GM19395 (cell line): ENCODE measurements around the gene FRMPD2.
"Not testable (repeated sequence)": the region's sequence is repeated elsewhere in the genome, so short reads cannot be mapped to it uniquely, and the experiment has no call there.

Experiments used
- ATAC-seq: cut with Tn5 transposase; IDR thresholded peaks from one replicate; pipeline ENCODE4 v1.9.1; 2021; ENCODE audit warnings: mild to moderate bottlenecking, moderate library complexity; ENCODE audit not compliant: unreplicated experiment

The FRMPD2 gene

DNA sequence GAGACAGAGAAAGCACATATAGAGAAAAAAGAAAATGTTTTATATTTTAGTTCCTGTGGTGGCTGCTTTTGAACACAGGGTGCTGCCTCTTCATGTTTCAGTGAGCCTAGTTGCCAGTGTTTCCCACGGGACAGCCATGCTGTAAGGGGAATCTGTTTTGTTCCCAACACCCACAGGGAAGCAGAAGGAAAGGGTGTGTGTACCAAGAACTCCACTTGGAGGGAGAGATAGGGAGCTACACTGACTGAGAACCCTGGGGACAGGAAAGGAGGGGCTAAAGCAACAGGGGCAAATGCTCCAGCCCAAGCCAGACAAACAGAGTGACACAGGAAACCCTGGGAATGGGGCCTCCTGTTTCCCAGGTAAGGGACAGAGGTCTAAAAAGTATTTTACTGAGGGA lies 40.2 kb downstream of the FRMPD2 start:
- ATAC-seq = no peak

DNA sequence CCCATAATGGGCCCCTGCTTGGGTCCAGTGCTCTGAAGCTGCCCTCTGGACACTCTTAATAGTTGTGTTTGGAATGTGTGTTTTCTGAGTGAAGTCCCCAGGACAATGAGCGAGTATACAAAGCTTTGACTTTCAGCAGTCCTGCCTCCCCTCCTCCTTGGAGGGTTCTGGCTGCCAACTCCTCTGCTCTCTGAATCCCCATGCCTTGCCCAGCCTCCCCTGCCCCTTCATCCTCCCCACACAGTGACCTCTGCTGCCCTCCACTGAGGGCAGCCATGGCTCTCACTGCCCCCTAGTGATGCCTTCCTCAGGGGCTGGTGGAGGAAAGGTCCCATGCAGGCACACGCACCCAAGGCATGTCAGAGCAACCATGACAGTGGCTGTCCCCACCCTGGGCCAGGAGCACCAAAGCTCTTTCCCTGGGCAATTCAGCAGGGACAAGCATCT lies 40.9 kb downstream of the FRMPD2 start:
- no peak for ATAC-seq

DNA sequence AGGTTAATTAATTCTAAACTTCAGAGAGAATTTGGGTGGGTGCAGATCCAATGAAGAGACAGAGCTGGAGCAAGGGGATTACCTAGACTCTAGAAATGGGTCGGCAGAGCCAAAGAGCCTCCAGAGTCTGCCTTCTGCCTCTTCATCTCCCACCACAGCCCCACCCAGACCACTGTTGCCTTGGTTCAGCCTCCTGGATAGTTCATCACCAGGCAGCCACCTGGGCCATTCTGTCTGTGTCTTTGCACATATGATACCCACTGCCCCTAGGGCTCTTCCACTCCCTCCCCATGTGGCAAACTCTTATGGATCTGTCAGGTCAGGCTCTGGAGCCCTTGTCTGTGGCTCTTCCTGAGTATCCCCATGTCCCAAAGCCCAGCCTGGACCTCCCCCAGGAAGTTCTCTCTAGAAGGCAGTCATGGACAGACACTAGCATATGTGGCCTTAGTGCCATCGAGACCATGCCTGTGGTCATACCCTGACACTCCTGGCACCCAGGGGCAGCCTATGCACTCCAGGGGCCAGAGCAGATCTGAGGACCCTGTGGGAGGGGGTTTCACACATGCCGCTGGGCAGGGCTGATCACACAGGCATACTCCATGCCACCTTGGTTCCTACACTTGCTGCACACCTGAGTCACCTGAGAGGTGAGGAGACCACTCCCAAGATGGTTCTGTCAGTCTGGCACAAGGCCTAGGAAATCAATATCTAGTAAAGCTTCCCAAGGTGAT lies 41.6 kb downstream of the FRMPD2 start:
- no peak for ATAC-seq

DNA sequence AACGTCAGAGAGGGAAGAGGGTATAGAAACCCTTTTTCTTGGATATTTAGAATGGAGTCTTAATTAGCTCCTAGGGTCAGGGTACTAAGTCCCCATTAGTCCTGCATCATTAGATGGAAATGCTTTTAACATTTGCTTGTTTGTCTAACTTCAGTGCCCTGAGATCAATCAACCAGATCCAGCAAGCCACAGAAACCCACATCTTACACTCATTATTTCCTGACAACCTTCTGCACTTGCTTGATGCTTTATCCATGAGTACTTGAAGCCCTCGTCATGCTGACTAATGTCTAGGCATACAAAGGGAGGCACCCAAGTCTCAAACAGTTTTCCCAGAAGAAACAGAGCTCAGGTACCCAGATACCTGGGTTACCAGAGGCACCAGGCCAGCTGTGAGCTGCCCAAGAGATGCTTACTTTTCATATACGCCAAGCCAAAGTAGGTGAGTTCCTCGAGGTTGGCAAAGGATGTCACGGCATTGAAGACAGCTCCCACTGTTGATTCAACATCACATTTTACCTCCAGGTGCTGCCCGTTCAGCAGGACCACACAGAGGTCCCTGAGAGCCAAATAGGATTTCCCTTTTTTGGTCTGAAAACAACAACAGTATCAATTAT lies 42.7 kb downstream of the FRMPD2 start:
- no peak for ATAC-seq

DNA sequence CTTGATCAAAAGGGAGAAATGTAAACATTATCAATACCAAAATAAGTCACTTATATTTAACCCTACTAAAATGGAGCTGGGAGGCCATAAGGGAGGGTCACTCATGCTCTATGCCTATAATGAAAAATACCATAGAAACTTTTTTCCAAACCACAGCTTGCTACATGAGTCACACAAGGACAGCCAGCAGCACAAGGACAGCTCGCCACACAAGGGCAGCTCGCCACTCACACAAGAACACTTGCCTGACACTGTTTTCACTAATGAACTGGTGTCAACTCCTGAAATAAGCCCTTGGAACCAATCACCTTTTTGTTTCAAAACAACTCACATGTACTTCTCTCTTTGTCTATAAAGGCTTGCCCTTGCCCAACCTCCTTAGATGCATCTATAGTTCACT lies 43.3 kb downstream of the FRMPD2 start:
- ATAC-seq = no peak

DNA sequence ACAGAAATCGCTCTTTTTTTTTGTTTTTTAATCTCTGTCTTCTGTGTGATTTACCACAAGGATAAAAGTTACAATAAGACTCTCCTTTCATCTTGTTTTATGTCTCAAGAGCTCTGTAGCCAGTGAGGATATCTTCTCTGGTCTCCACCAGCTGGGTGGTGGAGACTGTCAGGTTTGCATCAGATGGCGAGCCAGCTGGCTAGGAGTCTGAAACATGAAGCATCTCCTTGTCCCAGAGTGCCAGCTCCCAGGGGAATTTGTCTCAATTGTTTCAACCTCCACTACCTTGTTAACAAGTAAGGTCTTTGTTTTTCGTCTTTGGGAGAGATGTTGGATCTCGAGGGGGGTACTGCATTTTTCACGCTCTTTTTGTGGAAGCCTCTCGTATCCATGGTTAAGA lies 47.3 kb downstream of the FRMPD2 start:
- ATAC-seq = no peak

DNA sequence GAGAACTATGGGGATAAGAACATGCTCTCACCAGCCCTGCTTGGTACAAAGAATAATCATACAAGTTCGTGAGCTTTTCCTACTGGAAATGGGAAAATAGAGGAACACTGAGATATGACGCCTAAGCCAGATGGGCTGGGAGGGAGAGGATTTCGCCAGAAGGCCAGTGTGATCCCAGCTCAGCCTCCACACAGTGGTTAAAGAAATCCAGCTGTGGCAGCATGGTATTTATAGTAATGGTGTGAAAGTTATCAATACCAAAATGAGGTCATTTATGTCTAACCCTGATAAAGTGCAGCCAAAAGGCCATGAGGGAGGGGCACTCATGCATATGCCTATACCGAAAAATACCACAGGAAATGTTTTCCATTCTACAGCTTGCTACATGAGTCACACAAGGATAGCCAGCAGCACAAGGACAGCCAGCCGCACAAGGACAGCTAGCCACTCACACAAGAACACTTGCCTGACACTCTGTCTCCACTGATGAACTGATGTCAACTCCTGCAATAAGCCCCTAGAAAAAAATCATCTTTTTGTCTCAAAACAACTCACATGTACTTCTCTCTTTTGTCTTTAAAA lies 49.4 kb downstream of the FRMPD2 start:
- ATAC-seq = no peak

DNA sequence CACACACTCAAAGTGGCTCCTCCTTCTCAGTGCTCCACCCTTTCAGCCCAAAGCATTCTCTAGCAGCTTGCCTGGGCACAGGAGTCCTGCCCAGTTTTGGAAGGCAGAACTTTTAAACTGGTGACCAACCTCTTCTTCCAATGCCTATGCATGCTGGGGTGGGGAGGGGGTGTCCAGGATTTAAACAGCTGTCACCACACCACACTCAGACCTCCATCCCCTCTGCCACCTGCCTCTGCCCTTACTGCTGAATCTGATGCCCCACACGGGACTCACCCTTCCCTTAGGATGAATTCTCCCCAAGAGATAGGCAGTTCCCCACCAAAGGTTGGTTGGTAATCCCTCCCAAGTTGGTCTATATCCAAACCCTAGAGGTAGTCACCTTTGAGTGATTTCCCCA lies 50.2 kb downstream of the FRMPD2 start:
- no peak for ATAC-seq

DNA sequence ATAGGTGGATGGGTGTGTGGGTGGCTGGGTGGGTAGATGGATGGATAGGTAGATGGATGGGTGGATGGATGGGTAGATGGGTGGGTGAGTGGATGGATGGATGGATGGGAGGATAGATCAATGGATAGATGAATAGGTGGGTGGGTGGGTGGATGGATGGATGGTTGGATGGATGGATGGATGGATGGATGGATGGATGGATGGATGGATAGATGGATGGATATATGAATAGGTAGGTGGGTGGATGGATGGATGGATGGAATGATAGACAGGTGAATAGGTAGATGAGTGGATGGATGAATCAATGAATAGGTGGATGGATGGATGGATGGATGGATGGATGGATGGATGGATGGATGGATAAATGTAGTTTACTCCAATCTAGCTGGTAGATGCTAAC lies 52.7 kb downstream of the FRMPD2 start:
- no peak for ATAC-seq

DNA sequence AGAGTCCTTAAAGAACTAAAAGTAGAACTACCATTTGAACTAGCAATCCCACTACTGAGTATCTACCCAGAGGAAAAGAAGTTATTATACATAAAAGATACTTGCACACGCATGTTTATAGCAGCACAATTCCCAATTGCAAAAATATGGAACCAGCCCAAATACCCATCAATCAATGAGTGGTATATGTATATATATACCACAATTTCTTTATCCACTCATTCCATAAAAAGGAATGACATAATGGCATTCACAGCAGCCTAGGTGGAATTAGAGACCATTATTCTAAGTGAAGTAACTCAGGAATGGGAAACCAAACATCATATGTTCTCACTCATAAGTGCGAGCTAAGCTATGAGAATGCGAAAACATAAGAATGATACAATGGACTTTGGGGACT lies 53.5 kb downstream of the FRMPD2 start:
- ATAC-seq = not testable (repeated sequence)

DNA sequence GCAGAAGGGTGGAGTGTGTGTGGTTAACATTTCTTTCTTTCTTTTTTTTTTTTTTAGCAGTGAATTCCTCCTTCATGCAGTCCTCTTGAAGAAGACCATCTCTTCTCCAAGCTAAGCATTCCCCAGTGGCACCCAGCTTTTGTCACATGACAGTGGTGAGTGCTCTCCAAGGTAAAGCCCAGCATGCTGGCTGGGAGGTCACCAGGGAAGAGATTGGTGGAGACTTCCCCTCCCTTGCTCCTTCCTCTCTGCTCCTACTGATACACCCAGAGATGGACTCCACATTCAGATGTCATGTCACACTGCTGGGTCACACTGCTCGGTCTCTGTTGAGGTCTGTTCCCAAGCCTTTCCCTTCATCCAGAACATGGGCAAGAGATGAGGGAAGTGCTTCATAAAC lies 55.3 kb downstream of the FRMPD2 start:
- no peak for ATAC-seq

DNA sequence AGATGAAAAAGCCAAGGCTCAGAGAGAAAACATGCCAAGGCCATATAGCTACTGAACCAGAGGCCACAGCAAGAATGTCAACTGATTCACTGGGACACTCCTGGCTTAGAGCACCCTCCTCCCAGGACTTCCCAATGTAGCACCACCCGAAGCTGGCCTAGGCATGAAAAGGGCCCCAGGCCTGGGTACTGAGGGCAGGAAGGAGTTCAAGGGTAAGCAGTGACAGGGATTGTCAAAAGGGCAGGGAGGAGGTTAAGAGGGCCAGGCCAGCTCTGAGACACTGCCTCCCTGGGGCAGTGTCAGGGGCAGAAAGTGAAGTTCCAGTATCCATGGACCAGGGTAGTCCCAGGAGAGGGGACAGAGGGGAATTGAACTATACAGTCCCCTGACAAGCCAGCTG lies 57.8 kb downstream of the FRMPD2 start:
- no peak for ATAC-seq

DNA sequence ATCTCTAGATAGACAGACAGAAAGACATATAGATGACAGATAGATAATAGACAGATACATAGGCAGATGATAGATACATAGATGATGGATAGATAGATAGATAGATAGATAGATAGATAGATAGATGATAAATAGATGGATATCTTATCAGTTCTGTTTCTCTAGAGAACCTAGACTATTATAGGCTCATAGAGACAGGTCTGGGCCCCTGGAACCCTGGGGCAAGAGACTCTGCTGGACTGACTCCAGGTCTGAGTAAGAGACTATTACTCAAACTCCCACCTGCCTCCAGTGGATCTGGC lies 58.3 kb downstream of the FRMPD2 start:
- no peak for ATAC-seq

DNA sequence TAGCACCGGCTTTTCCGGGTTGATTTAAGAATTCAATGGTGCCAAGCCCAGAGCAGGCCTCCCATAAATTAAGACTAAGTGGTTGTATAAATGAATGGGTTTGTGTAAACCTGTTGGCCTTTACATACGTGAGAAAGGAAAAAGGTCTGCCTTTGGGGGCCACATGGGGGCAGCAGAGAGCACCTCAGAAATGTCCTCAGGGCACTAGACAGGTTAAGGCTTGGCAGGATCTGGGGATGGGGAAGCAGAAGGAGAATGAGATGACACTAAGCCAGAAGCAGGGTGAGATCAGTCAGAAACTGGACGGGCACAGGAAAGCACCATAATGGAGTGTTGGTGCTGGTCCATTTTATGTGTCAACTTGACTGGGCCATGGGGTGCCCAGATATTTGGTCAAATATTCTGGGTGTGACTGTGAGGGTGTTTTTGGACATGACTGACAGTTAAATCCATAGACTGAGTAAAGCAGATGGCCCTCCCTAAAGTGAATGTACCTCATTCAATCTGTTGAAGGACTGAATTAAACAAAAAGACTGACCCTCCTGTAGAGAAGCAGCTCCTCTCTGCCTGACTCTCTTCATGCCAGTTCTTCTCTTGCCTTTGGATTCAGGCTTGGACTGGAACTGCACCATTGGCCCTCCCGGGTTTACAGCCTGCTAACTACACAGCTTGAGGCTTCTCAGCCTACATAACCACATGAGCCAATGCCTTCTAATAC lies 58.9 kb downstream of the FRMPD2 start:
- ATAC-seq = no peak

DNA sequence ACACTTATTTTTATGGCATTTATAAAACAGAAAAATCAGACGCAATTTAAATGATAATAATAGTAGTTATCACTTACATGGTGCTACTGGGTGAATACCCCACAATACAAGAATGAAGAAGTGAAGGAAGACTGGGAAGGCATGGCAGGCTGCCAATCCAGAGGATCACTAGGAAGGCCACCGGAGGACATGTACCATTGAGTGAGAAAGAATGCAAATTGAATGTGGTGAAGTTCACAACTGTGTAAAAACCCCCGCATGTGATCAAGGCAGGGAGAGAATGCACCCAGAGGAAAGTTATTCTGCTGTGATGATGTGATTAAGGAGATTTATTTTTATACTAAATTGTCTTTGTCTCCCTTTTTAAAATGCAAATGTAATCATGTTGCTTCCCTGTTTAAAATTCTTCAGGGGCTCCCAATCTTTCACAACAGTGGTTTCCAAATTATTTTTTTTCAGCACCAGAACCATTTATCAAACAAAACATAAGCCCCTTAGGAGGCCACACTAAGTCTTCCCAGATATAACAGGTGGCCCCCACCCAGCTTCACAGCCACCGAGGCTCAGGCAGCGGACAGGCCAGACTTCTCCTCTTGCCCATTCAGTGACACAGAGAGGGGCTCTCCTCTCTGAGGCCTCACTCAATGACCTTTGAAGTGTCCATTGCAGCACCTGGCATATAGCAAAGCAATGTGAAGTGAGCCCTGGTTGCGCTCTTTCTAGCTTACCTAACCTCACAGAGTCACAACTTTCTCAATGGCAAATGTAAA lies 59.6 kb downstream of the FRMPD2 start:
- no peak for ATAC-seq

DNA sequence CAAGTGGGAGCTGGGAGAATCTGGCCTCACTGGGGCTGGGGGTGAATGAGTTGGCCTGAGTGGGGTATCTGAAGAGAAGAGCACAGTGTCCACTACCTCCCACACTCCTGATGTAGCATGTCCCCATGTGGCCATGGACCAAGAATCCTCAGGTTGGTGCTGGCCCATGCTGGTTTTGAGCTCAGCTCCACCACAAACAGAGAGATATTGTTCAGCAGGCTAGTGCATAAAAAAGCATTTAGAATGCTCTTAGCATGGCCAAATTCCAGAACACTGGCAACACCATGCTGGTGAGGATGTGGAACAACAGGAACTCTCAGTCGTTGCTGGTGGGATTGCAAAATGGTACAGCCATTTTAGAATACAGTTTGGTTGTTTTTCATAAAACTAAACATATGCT lies 61.4 kb downstream of the FRMPD2 start:
- no peak for ATAC-seq

DNA sequence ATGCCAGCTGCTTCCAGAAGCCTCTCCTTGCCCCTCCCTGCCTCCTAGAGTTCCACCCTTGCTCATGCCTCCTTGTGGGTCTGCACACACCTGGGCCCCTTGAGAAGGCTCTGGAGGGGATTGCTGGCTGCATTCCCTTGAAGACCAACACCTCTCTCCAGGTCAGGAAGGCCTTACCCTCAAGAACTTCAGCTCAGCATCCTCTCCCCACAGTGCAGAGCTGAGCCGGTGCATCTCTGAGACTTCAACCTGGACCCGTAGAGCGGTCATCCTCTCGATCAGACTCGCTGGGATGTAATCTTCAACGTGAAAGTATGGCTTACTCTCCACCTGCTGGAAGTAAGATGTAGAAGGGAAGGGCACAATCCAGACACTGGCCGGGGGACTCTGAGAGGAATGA lies 62.7 kb downstream of the FRMPD2 start:
- no peak for ATAC-seq

DNA sequence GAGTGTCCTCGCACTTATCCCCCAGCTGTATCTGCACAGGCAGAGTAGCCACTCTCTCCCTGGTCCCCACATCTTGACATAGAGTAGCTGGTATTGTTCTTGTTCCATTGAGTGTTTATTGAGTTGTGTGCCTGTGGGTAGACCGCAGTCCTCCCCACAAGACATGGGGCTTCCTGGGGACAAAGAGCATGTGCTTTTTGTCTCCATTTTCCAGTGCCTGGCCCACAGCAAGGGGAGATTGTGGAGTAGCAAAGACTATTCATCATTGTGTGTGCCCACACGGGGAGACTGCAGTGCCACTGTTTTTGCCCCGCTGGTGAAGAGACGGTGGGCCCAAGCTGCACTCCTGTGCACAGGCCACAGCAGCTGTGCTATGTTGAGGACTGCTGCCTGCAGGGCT lies 63.5 kb downstream of the FRMPD2 start:
- ATAC-seq = no peak

DNA sequence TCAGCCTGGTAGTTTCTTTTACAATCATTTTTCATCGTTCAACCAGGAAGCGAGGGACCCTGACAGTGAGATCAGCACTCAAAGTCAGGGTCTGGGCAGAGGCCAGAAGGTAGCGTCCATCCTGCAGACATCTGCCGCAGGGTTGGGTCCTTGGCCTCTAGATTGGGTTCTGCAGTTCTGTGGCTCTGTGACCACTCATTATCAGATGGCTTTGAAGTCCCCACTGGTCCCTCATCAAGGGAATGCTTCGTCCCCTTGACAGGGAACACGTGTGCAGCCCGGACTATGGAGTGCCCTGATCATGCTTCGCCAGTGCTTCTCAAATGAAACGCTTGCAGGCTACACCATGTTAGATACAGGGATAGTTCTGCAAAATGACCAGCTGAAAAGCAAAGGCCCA lies 64.1 kb downstream of the FRMPD2 start:
- no peak for ATAC-seq

DNA sequence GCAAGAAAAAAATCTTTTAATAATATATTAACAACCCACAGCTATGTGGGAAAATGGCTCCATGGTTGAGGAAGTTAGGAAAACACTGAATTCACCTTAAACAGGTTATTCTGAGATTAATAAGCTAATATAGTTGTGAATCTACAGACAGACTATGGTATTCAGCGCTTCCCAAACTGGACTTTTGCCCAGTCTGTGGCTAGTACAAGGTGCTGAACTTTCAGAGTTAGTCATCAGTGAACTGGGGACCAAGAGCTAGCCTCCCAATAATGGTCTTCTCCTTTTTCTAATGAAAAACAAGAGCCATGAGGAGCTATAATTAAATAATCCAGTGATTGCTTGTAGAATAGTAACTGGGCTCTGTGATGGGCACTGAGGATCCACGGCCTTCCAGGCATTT lies 65.3 kb downstream of the FRMPD2 start:
- ATAC-seq = no peak

DNA sequence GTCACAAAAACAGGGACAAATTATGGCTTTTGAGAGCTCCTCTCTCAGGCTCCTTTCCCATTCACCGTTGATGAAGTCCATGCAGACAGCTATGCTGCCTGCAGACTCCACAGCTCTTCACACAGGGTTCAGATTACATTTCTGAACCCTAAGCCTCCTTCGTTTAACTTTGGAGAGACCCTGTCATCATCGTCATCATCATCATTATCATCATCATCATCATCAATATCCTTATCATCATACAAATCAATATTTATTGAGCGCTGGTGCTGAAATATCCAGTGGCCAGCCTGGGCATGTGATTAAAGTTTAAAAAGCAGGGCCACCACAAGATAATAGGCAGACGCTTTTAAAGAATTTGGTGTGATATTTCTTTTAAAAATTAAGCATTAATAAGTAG lies 66.6 kb downstream of the FRMPD2 start:
- no peak for ATAC-seq
